ENCODE measurements around the gene HMCN1. TPM values are rescaled to one million over a fixed set of nuclear protein-coding genes. Genes with fewer than 3 reads are reported as not detected.
A peak's percentile ranks its signal among the peaks of the same experiment; 100 is the strongest.

The HMCN1 gene
- total RNA-seq, 1 experiment from 2014 or later: 0.31 TPM

GRCh38 chr1:186059752-186060151, 325.6 kb downstream of the HMCN1 start:
- no peak for DNase-seq
- Histone ChIP-seq H3K27me3 (ENCODE audit: insufficient read depth, low read depth) (no peaks in the 10 kb centered on the region), H3K4me3 (no peak overlapping the region), H3K4me2 (no peak overlapping the region), H3K36me3 (ENCODE audit: low read depth) (no peaks in the 10 kb centered on the region), H2AFZ (peak overlapping the region; percentile 50; the same call in 1 of the 2 replicates), H3K9me2 (ENCODE audit: insufficient read depth) (no peaks in the 10 kb centered on the region), H3K4me1 (replicated peaks; ENCODE audit: insufficient read depth) (no peaks in the 10 kb centered on the region), H3K79me2 (ENCODE audit: low read depth) (no peaks in the 10 kb centered on the region), H3F3A (ENCODE audit: insufficient read depth, low read depth) (no peaks in the 10 kb centered on the region), H3K9me3 (ENCODE audit: insufficient read depth, low read depth) (no peaks in the 10 kb centered on the region), H4K20me1 (ENCODE audit: insufficient read depth) (no peaks in the 10 kb centered on the region), H3K27ac (no peak overlapping the region)
- TF ChIP-seq CTCF (conservative IDR thresholded peaks at IDR 0.05) (no peak), EZH2 (IDR thresholded peaks at IDR 0.05; ENCODE audit: low read depth) (no peak)
- BruUV-seq (replicated peaks): no TSS peak
- intact Hi-C loops (cut with micrococcal nuclease; ENCODE audit: unreplicated experiment): no loop called here
- CTCF ChIA-PET: no interaction called here
- POLR2A ChIA-PET (ENCODE audit: unreplicated experiment): no interaction called here

GRCh38 chr1:186060226-186060625, 326.0 kb downstream of the HMCN1 start:
- ChIA-PET POLR2A (ENCODE audit: unreplicated experiment) (no interaction called here), CTCF (no interaction called here)
- no peak for TF ChIP-seq CTCF (conservative IDR thresholded peaks at IDR 0.05)
- H3K36me3 ChIP-seq (ENCODE audit: low read depth): no peaks in the 10 kb centered on the region
- no peaks in the 10 kb centered on the region for H3F3A ChIP-seq (ENCODE audit: insufficient read depth, low read depth)
- no peak overlapping the region for H3K4me2 ChIP-seq
- H4K20me1 ChIP-seq (ENCODE audit: insufficient read depth): no peaks in the 10 kb centered on the region
- H3K4me1 ChIP-seq (replicated peaks; ENCODE audit: insufficient read depth): no peaks in the 10 kb centered on the region
- intact Hi-C loops (cut with micrococcal nuclease; ENCODE audit: unreplicated experiment): no loop called here
- H3K4me3 ChIP-seq: no peak overlapping the region
- H2AFZ ChIP-seq: no peak overlapping the region
- H3K27ac ChIP-seq: no peak overlapping the region
- H3K27me3 ChIP-seq (ENCODE audit: insufficient read depth, low read depth): no peaks in the 10 kb centered on the region
- DNase-seq: no peak
- H3K9me2 ChIP-seq (ENCODE audit: insufficient read depth): no peaks in the 10 kb centered on the region
- no peaks in the 10 kb centered on the region for H3K9me3 ChIP-seq (ENCODE audit: insufficient read depth, low read depth)
- H3K79me2 ChIP-seq (ENCODE audit: low read depth): no peaks in the 10 kb centered on the region
- BruUV-seq (replicated peaks): no TSS peak

GRCh38 chr1:186063091-186063657, 329.0 kb downstream of the HMCN1 start:
- Histone ChIP-seq H3K27ac (no peak overlapping the region), H3K9me2 (ENCODE audit: insufficient read depth) (no peaks in the 10 kb centered on the region), H3K4me1 (replicated peaks; ENCODE audit: insufficient read depth) (no peaks in the 10 kb centered on the region), H3K4me3 (no peak overlapping the region), H3K79me2 (ENCODE audit: low read depth) (no peaks in the 10 kb centered on the region), H4K20me1 (ENCODE audit: insufficient read depth) (no peaks in the 10 kb centered on the region), H3K36me3 (ENCODE audit: low read depth) (no peaks in the 10 kb centered on the region), H3K27me3 (ENCODE audit: insufficient read depth, low read depth) (no peaks in the 10 kb centered on the region), H3K9me3 (ENCODE audit: insufficient read depth, low read depth) (no peaks in the 10 kb centered on the region), H3F3A (ENCODE audit: insufficient read depth, low read depth) (no peaks in the 10 kb centered on the region), H2AFZ (no peak overlapping the region), H3K4me2 (no peak overlapping the region)
- ChIA-PET CTCF (no interaction called here), POLR2A (ENCODE audit: unreplicated experiment) (no interaction called here)
- no peak for DNase-seq
- no TSS peak for BruUV-seq (replicated peaks)
- intact Hi-C loops (cut with micrococcal nuclease; ENCODE audit: unreplicated experiment): no loop called here
- no peak for TF ChIP-seq CTCF (conservative IDR thresholded peaks at IDR 0.05)
- TF ChIP-seq EZH2 (IDR thresholded peaks at IDR 0.05; ENCODE audit: low read depth): no peak
